ENCODE measurements around the gene TDRD9. TPM values are rescaled to one million over a fixed set of nuclear protein-coding genes. Genes with fewer than 3 reads are reported as not detected.

The TDRD9 gene
- total and polyA plus RNA-seq, 12 donors: 0.55 to 8.4 (median 2.4) TPM

- Histone ChIP-seq H3K27ac (no peak overlapping the region), H3K36me3 (no peaks in the 10 kb centered on the region), H3K9me3 (no peaks in the 10 kb centered on the region), H3K4me3 (no peak overlapping the region), H3K4me1 (peaks cover 8 to 37% (median 28%) of the 10 kb centered on the region in 9 donors), H3K27me3 (no peaks in the 10 kb centered on the region)
- DNase-seq: no peak
- intact Hi-C loops (cut with DNase I): no loop called here
- ATAC-seq: no peak
- WGBS, 2 donors: 63 to 77% methylated on average over 26 of the region's 26 CpGs
- no peak for TF ChIP-seq CTCF (IDR thresholded peaks at IDR 0.05)
Measured at GRCh38 chr14:103894034-103894722, 34.1 kb upstream of the TDRD9 start.

GRCh38 chr14:103894723-103895059, 33.6 kb upstream of the TDRD9 start:
- Histone ChIP-seq H3K36me3 (no peaks in the 10 kb centered on the region), H3K9me3 (no peaks in the 10 kb centered on the region), H3K4me3 (no peak overlapping the region), H3K4me1 (peaks cover 8 to 33% (median 23%) of the 10 kb centered on the region in 9 donors), H3K27ac (no peak overlapping the region), H3K27me3 (no peaks in the 10 kb centered on the region)
- WGBS, 2 donors: 70 to 77% methylated on average over 7 of the region's 7 CpGs
- intact Hi-C loops (cut with DNase I): no loop called here
- peak in 1 of 8 donors; percentile 22 for ATAC-seq
- no peak for DNase-seq
- TF ChIP-seq CTCF (IDR thresholded peaks at IDR 0.05): no peak

- ATAC-seq (no peak), DNase-seq (no peak)
- WGBS, 2 donors: 72 to 77% methylated on average over 6 of the region's 6 CpGs
- Histone ChIP-seq H3K9me3 (no peaks in the 10 kb centered on the region), H3K4me1 (peaks cover 0 to 26% (median 10%) of the 10 kb centered on the region in 9 donors), H3K27me3 (no peaks in the 10 kb centered on the region), H3K36me3 (no peaks in the 10 kb centered on the region), H3K27ac (no peak overlapping the region), H3K4me3 (no peak overlapping the region)
- TF ChIP-seq CTCF (IDR thresholded peaks at IDR 0.05): no peak
- intact Hi-C loops (cut with DNase I): no loop called here
Measured at GRCh38 chr14:103896578-103896977, 31.7 kb upstream of the TDRD9 start.

GRCh38 chr14:103897075-103897947, 30.9 kb upstream of the TDRD9 start:
- Histone ChIP-seq H3K4me1 (peaks cover 0 to 25% (median 9%) of the 10 kb centered on the region in 9 donors), H3K4me3 (no peak overlapping the region), H3K27ac (no peak overlapping the region), H3K36me3 (no peaks in the 10 kb centered on the region), H3K27me3 (no peaks in the 10 kb centered on the region), H3K9me3 (no peaks in the 10 kb centered on the region)
- peak in 6 of 8 donors; percentile 6 to 71 (median 52) for ATAC-seq
- DNase-seq: no peak
- 77% methylated on average over 27 of the region's 27 CpGs for WGBS, 2 donors
- intact Hi-C loops (cut with DNase I): no loop called here
- no peak for TF ChIP-seq CTCF (IDR thresholded peaks at IDR 0.05)

Data from heart right ventricle (tissue), 16 donors.